A673 (cell line): ENCODE results near the gene ATP6V1F. TPM values are rescaled to one million over a fixed set of nuclear protein-coding genes. Genes with fewer than 3 reads are reported as not detected.

ENCODE experiments used
- BruUV-seq: library from RNA; stranded (reverse); fragments of 400-500 nt; replicated peaks from 2 replicates; lab custom pipeline; 2021; lab: Mats Ljungman, UMichigan
- CTCF ChIA-PET: fragments of 300-600 bp; sonication (Branson Sonifier 250); formaldehyde crosslinking; loops from one replicate; lab custom pipeline; 2022; ENCODE audit warnings: antibody characterized with exemption; lab: Charles Lee
- POLR2A ChIA-PET: fragments of 300-600 bp; sonication (Branson Sonifier 250); formaldehyde crosslinking; loops from one replicate; lab custom pipeline; 2022; ENCODE audit warnings: antibody characterized with exemption; ENCODE audit not compliant: low non-redundant PET; lab: Charles Lee
- DNase-seq: peaks from one replicate; pipeline ENCODE4 v3.0.0-alpha.2; 2015; ENCODE audit warnings: low spot score
- H3K27ac ChIP-seq: fragments of 200-600 bp; sonication (generic); 2 replicates; pipeline ENCODE4 v1.5.1; 2016; ENCODE audit warnings: mixed run types, low read depth, mild to moderate bottlenecking, mixed read lengths, antibody characterized with exemption, low read length; ENCODE audit not compliant: poor library complexity, severe bottlenecking
- H3K27me3 ChIP-seq: fragments of 200-600 bp; sonication (generic); replicated peaks from 2 replicates; pipeline ENCODE4 v1.6.1; 2017; ENCODE audit warnings: mixed run types, low read depth, mild to moderate bottlenecking, mixed read lengths, antibody characterized with exemption, low read length; ENCODE audit not compliant: insufficient read depth, poor library complexity
- H3K36me3 ChIP-seq: fragments of 200-600 bp; sonication (generic); 2 replicates; pipeline ENCODE4 v1.6.1; 2016; ENCODE audit warnings: mixed run types, mild to moderate bottlenecking, mixed read lengths, antibody characterized with exemption, low read length; ENCODE audit not compliant: insufficient read depth, poor library complexity, severe bottlenecking
- H3K4me1 ChIP-seq: fragments of 200-600 bp; sonication (generic); 2 replicates; pipeline ENCODE4 v1.6.1; 2017; ENCODE audit warnings: mixed run types, mild to moderate bottlenecking, mixed read lengths, antibody characterized with exemption, low read length; ENCODE audit not compliant: insufficient read depth, poor library complexity, severe bottlenecking
- H3K4me3 ChIP-seq: fragments of 200-600 bp; sonication (generic); 2 replicates; pipeline ENCODE4 v1.5.1; 2016; ENCODE audit warnings: low read depth, mixed run types, mild to moderate bottlenecking, mixed read lengths, low read length; ENCODE audit not compliant: poor library complexity, severe bottlenecking
- H3K9me3 ChIP-seq: fragments of 200-600 bp; sonication (generic); 2 replicates; pipeline ENCODE4 v1.6.1; 2016; ENCODE audit warnings: mixed run types, low read depth, mild to moderate bottlenecking, mixed read lengths, antibody characterized with exemption, low read length; ENCODE audit not compliant: poor library complexity, severe bottlenecking
- EZH2 ChIP-seq: fragments of 200-600 bp; sonication (generic); IDR thresholded peaks from 2 replicates; pipeline ENCODE4 v1.6.1; 2017; ENCODE audit warnings: borderline replicate concordance, low read depth, mild to moderate bottlenecking, mixed read lengths, antibody characterized with exemption, low read length; ENCODE audit not compliant: poor library complexity, severe bottlenecking
- intact Hi-C: fragments of 100-400 bp; cut with micrococcal nuclease; formaldehyde crosslinking; loops from one replicate; pipeline ENCODE4 v1.10.0; 2022; ENCODE audit not compliant: unreplicated experiment
- total RNA-seq: library from RNA; stranded (reverse); gene quantifications from 2 replicates; pipeline ENCODE4 v1.2.3, GENCODE V29; 2021
- TF ChIP-seq, protein P1 (sequence below): fragments of 300-800, 200-600 bp; sonication (generic); conservative IDR thresholded peaks from 2 replicates; pipeline ENCODE4 v1.5.1; 2017; ENCODE audit warnings: low read depth, mild to moderate bottlenecking, antibody characterized with exemption, low read length, moderate library complexity, mixed read lengths

The ATP6V1F gene
- total RNA-seq, 1 experiment from 2014 or later: 148 TPM

- no peak for DNase-seq
- Histone ChIP-seq H3K4me3 (peak overlapping the region; percentile 60), H3K9me3 (no peaks in the 10 kb centered on the region), H3K27me3 (no peaks in the 10 kb centered on the region), H3K4me1 (no peaks in the 10 kb centered on the region), H3K27ac (peak overlapping the region; percentile 54), H3K36me3 (no peaks in the 10 kb centered on the region)
- ChIA-PET POLR2A (no interaction called here), CTCF (no interaction called here)
- intact Hi-C loops: no loop called here
- TF ChIP-seq, protein P1, sequence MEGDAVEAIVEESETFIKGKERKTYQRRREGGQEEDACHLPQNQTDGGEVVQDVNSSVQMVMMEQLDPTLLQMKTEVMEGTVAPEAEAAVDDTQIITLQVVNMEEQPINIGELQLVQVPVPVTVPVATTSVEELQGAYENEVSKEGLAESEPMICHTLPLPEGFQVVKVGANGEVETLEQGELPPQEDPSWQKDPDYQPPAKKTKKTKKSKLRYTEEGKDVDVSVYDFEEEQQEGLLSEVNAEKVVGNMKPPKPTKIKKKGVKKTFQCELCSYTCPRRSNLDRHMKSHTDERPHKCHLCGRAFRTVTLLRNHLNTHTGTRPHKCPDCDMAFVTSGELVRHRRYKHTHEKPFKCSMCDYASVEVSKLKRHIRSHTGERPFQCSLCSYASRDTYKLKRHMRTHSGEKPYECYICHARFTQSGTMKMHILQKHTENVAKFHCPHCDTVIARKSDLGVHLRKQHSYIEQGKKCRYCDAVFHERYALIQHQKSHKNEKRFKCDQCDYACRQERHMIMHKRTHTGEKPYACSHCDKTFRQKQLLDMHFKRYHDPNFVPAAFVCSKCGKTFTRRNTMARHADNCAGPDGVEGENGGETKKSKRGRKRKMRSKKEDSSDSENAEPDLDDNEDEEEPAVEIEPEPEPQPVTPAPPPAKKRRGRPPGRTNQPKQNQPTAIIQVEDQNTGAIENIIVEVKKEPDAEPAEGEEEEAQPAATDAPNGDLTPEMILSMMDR: no peak
- no peak for TF ChIP-seq EZH2
- BruUV-seq: no TSS peak
Measured at GRCh38 chr7:128869944-128870285, 7.3 kb downstream of the ATP6V1F start.

DNA sequence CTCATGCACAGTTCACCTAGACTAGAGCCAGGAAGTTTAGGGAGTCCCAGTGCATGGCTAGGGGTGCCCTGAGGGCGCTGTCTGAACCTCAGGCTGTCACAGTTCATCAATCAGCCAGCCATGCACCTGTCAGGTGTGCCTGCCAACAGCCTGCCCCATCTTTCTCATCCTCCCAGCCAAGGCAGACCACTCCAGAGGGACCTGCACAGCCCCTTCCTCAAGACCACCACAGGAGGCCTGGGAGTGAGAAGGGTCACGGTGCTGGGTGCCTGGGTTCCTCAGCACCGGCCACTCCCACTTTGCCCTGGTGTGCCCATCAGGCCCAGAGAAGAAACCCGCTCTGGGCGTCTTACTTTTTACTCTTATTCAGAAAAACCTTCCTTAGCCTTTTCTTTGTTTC is 8.4 kb downstream of the ATP6V1F start:
- Histone ChIP-seq H3K9me3 (no peaks in the 10 kb centered on the region), H3K27me3 (no peaks in the 10 kb centered on the region), H3K36me3 (no peaks in the 10 kb centered on the region), H3K4me3 (no peak overlapping the region), H3K27ac (no peak overlapping the region), H3K4me1 (no peaks in the 10 kb centered on the region)
- DNase-seq: no peak
- no TSS peak for BruUV-seq
- ChIA-PET CTCF (no interaction called here), POLR2A (no interaction called here)
- intact Hi-C loops: no loop called here
- TF ChIP-seq EZH2: no peak
- TF ChIP-seq, protein P1: no peak

DNA sequence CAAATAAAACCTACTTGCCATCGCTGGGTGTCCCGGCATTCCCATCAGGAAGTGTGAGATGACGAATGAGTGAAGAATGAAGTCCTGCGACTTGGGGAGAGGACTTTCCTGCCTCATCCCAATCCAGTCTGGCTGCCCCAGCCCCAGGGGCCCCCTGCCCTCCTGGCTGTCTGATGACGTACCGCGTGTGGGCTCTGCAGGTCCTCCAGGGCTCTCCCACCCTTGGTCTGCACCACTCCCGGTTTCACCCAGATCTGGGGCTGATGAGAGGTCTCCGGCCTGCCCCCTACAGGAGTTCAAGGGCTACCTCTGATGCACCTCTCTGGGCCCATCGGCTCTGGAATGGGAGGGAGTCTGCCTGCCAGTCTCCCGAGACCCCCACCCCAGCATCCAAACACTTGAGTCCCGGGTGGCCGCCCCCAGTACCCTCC is 9.8 kb downstream of the ATP6V1F start:
- ChIA-PET POLR2A (no interaction called here), CTCF (interaction anchor here (0.6 kb wide), 1 partner anchor 13 kb away, joined by 12 read pairs; no protein-coding TSS in a partner anchor)
- no peaks in the 10 kb centered on the region for H3K27me3 ChIP-seq
- H3K36me3 ChIP-seq: no peaks in the 10 kb centered on the region
- H3K4me1 ChIP-seq: no peaks in the 10 kb centered on the region
- TF ChIP-seq, protein P1: 0 out of 2 replicates have a peak, but pooled peaks have one; percentile 22
- TF ChIP-seq EZH2: no peak
- intact Hi-C loops: no loop called here
- no peaks in the 10 kb centered on the region for H3K9me3 ChIP-seq
- BruUV-seq: no TSS peak
- H3K27ac ChIP-seq: no peak overlapping the region
- no peak for DNase-seq
- no peak overlapping the region for H3K4me3 ChIP-seq
